ENCODE measurements around the gene LRRN4CL. TPM values are rescaled to one million over a fixed set of nuclear protein-coding genes. Genes with fewer than 3 reads are reported as not detected.
"Not testable (repeated sequence)": the region's sequence is repeated elsewhere in the genome, so short reads cannot be mapped to it uniquely, and the experiment has no call there.

LRRN4CL gene
- total RNA-seq, result under 1 TPM in 1 of 2 experiments, not detected in 1; 0.16 TPM

DNA sequence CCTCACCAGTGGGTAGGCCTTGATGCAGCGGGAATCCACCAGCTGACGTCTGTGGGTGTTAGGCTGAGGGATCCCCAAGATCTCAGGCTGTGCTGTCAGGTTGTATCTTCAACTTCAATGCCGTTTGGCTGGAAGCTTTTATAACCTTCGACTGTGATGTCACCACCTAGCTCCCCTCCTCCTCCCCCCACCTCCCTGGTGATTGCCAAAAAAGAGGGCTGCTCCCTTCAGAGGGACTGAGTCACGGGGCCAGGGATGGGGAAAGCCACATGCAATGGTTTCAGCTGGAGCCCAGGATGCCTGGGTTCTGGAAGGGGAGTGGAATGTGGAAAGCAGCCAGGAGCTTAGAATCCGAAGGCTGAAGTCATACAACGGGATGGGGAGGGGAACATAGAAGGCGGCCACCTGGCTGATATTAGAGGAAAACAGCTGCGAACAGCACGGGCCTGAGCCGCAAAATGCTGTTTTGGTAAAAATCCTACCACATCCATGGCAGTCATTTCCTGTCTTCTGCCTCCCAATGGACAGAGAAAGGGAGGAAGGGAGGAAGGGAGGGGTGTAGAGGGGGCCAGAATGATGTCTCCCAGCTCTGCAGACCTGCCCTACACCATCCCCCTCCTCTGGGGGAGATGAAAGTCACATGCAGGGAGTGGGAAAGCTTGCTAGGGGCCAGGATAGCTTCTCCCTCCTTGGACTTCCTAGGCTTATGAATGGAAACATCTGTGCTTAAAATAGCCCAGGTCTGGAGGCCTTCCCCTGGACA lies at the start of gene LRRN4CL:
Gene LRRN4CL (minus strand): TSS at position 110 of the 763 bp plus-strand sequence. CDS start 1,022 bp downstream, outside the sequence.
- Mint-ChIP-seq H3K27me3 (peaks cover 11% of the 10 kb centered on the region), H3K27ac (no peak within 1 kb of the TSS), H3K36me3 (ENCODE audit: low read depth) (peaks cover 19% of the 10 kb centered on the region), H3K4me1 (peaks cover under 1% of the 10 kb centered on the region), H3K9me3 (ENCODE audit: low read depth) (no peaks in the 10 kb centered on the region), H3K4me3 (no peak within 1 kb of the TSS)
- ATAC-seq (no peak), DNase-seq (no peak)
- ChIA-PET CTCF (interaction anchor here (0.6 to 2.3 kb wide), 7 partner anchors 9 to 295 kb away, joined by 3 to 12 read pairs (median 3); no protein-coding TSS in a partner anchor), POLR2A (interaction anchor here (0.5 to 1.1 kb wide), 3 partner anchors 151 to 1743 kb away, joined by 3 to 4 read pairs (median 3); no protein-coding TSS in a partner anchor)
- intact Hi-C loops (cut with DNase I, micrococcal nuclease), result loop anchor here (5.0 to 10.0 kb wide), 4 partner anchors 97 to 688 kb away; partner anchors contain the start of gene TUT1 (in 1 of the 2)

DNA sequence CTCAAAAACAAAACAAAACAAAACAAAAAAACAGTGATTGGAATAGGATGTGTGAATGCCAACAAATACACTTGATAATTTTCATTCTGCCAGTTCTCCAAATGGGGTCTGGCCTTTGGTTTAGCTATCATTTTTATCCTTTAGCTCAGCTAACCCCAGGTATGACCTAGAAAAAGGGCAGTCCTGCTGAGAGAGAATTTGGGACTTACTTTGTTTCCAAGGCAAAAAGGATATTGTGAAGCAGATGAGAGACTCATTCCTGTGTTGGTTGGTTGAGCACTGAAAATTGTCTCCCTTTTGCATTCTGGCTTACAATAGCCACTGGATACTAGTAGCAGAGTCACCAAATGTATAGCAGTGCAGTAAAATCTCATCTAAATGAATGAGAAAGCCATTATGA lies 47.9 kb upstream of the LRRN4CL start:
- Mint-ChIP-seq H3K27me3 (no peaks in the 10 kb centered on the region), H3K4me1 (peaks cover 7% of the 10 kb centered on the region), H3K9me3 (ENCODE audit: low read depth) (no peaks in the 10 kb centered on the region), H3K27ac (no peak overlapping the region), H3K36me3 (ENCODE audit: low read depth) (peaks cover 19% of the 10 kb centered on the region), H3K4me3 (no peak overlapping the region)
- no peak for DNase-seq
- intact Hi-C loops (cut with DNase I, micrococcal nuclease), result no loop called here
- no peak for ATAC-seq
- ChIA-PET POLR2A (interaction anchor here (0.7 to 1.0 kb wide), 2 partner anchors 16 to 94 kb away, joined by 3 read pairs; partner anchors contain the start of gene ZBTB3), CTCF (interaction anchor here (0.6 to 1.5 kb wide), 2 partner anchors 10 to 30 kb away, joined by 3 read pairs; partner anchors contain the start of genes GNG3, HNRNPUL2 and TTC9C)

DNA sequence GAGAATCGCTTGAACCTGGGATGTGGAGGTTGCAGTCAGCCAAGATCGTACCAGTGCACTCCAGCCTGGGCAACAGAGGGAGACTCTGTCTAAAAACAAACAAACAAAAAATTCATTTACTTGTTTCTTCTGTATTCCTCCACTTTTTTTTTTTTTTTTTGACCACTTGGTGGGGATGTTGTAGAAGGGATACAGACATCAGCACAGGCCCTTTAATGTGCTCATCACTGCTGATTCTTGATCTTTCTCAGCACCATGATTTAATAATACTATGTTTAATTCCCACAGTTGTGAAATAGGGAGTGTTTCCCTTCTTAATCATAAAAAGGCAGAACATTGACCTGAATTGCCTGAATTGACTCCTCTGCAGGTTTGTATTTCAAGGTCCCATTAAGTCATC lies 43.5 kb upstream of the LRRN4CL start:
- Mint-ChIP-seq H3K9me3 (ENCODE audit: low read depth) (no peaks in the 10 kb centered on the region), H3K4me1 (peaks cover 26% of the 10 kb centered on the region), H3K27me3 (no peaks in the 10 kb centered on the region), H3K36me3 (ENCODE audit: low read depth) (peaks cover 22% of the 10 kb centered on the region), H3K4me3 (no peak overlapping the region), H3K27ac (no peak overlapping the region)
- ChIA-PET CTCF (interaction anchor here (0.8 kb wide), 1 partner anchor 127 kb away, joined by 5 read pairs; no protein-coding TSS in a partner anchor), POLR2A (interaction anchor here (0.6 kb wide), 1 partner anchor 176 kb away, joined by 4 read pairs; no protein-coding TSS in a partner anchor)
- intact Hi-C loops (cut with DNase I, micrococcal nuclease), result no loop called here
- DNase-seq (no peak), ATAC-seq (no peak)

DNA sequence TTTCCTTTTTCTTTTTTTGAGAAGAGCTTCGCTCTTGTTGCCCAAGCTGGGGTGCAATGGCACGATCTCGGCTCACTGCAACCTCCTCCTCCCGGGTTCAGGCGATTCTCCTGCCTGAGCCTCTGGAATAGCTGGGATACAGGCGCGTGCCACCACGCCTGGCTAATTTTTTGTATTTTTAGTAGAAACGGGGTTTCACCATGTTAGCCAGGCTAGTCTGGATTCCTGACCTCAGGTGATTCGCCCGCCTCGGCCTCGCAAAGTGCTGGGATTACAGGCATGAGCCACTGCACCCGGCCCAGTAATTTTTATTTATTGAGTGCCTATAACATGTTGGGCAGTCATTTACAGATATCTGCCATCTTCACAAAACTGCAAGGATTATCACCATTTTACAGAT lies 40.7 kb upstream of the LRRN4CL start:
- CTCF ChIA-PET, result interaction anchor here (0.6 to 2.5 kb wide), 9 partner anchors 12 to 335 kb away, joined by 3 to 12 read pairs (median 3); partner anchors contain the start of gene ZBTB3
- peaks cover 35% of the 10 kb centered on the region for H3K36me3 Mint-ChIP-seq (ENCODE audit: low read depth)
- H3K27me3 Mint-ChIP-seq; DNase-seq; intact Hi-C loops (cut with DNase I, micrococcal nuclease); H3K9me3 Mint-ChIP-seq (ENCODE audit: low read depth); ATAC-seq: not testable (repeated sequence)
- peak overlapping the region; percentile 87 for H3K4me3 Mint-ChIP-seq
- peaks cover 26% of the 10 kb centered on the region for H3K4me1 Mint-ChIP-seq
- H3K27ac Mint-ChIP-seq, result peak overlapping the region; percentile 37
- POLR2A ChIA-PET, result interaction anchor here (0.6 to 3.5 kb wide), 3 partner anchors 21 to 139 kb away, joined by 3 to 32 read pairs (median 3); partner anchors contain the start of genes TUT1 and ZBTB3

DNA sequence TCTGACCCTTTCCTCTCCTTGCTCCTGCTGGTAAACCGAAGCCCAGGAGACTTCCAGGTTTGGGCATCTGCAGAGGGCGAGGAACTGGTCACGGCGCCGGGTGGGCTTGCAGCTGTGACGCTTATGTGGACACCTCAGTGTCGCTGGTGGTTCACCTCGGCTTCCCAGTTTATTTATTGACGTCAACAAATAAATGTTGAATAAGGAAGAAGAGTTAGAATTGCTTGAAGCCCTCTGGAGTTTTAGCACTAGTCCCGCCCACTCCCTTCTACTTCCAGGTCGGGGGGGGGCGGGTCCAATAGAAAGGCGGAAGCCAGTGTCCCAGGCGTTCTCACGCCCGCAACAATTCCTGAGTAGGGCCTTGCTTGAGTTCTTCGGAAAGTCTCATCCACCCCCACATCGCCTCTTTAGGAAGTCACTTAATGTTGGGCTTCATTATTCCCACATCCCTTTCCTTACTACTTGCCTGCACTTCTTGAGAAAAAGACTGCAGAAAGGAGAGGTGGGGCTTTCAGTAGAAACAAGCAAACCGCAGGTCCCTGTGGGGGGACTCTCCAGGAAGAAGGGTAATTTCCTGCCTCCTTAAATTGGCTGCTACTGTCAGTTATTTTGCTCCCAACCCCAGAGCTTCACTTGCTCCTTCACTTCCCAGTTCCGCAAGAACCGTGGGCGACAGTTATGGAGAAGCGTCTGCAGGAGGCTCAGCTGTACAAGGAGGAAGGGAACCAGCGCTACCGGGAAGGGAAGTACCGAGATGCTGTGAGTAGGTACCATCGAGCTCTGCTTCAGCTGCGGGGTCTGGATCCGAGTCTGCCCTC lies 39.0 kb upstream of the LRRN4CL start, which contains the start of gene TTC9C:
Gene TTC9C (plus strand): TSS at position 316 of the 818 bp plus-strand sequence. CDS start 363 bp downstream, at position 679.
- Mint-ChIP-seq H3K27ac (peak within 1 kb of the TSS; percentile 97), H3K36me3 (ENCODE audit: low read depth) (peaks cover 51% of the 10 kb centered on the region), H3K27me3 (no peaks in the 10 kb centered on the region), H3K9me3 (ENCODE audit: low read depth) (no peaks in the 10 kb centered on the region), H3K4me1 (peaks cover 41% of the 10 kb centered on the region), H3K4me3 (peak within 1 kb of the TSS; percentile 87)
- ATAC-seq, result peak; percentile 19
- intact Hi-C loops (cut with DNase I, micrococcal nuclease), result loop anchor here (1.0 to 5.0 kb wide), 8 partner anchors 26 to 1589 kb away; partner anchors contain the start of genes FEN1 (in 1 of the 2), LBHD1 (in 1 of the 2), POLR2G (in 1 of the 2) and PRDX5 (in 1 of the 2)
- peak; percentile 90 for DNase-seq
- CTCF ChIA-PET, result interaction anchor here (0.6 to 1.5 kb wide), 6 partner anchors 8 to 1145 kb away, joined by 3 to 4 read pairs (median 3); no protein-coding TSS in a partner anchor
- POLR2A ChIA-PET, result interaction anchor here (0.5 to 3.7 kb wide), 19 partner anchors 9 to 1477 kb away, joined by 3 to 69 read pairs (median 5); partner anchors contain the start of genes C11orf98, CSKMT, CYB561A3 and INTS5

DNA sequence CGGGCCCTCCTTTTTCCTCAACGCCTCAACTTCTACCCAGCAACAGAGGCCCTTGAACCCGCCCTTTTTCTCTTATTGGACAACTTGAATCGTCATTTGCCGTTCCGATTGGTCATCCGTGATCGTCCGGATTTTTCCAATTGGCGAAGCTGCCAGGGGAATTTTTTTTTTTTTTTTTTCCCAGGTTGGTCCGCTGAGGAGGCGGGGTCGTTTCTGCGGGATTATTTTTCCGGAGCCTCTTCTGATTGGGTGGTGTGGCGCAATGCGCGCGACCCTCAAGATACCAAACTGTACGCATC lies 38.5 kb upstream of the LRRN4CL start:
- peaks cover 52% of the 10 kb centered on the region for H3K36me3 Mint-ChIP-seq (ENCODE audit: low read depth)

DNA sequence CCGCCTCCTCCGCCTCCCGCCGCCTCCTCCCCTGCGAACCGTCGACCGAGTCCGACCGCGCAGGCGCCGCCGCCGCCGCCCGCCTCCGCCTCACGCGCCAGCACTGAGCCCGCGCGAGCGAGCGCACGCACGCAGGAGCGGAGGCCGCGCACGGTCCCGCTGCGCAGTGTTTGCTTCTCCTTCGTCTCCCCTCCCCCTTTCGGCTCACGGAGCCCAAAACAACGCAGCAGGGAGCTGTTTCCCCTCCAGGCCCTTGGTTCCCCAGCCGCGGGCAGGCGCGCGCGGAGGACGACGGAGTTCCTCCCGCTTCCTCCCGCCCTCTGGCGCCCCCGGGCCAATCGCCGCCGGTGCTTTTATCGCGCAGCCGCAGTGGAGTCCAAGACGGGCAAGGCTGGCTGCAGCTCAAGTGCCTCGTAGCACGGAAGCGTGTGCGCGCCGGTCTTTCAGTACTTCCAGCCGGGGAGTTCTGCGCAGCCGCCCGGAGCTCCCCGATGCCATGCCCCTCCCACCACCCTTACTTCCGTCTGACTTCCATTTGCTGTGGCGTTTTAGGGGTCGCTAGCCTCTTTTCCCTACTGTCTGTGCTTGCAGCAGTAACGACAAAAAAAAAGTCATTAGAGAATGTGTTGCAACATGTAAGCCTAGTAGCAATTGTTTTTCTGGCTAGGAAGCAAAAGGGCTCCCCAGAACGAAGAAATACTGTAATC lies 38.0 kb upstream of the LRRN4CL start, which contains the start of gene HNRNPUL2:
Gene HNRNPUL2 (minus strand): TSS at position 293 of the 707 bp plus-strand sequence. CDS start 301 bp downstream, outside the sequence.
- ChIA-PET CTCF (interaction anchor here (0.7 to 1.6 kb wide), 18 partner anchors 10 to 303 kb away, joined by 3 to 10 read pairs (median 4); partner anchors contain the start of genes POLR2G, TUT1 and ZBTB3), POLR2A (interaction anchor here (0.6 to 3.7 kb wide), 32 partner anchors 8 to 1393 kb away, joined by 3 to 69 read pairs (median 4); partner anchors contain the start of genes C11orf98, CSKMT, CYB561A3 and EEF1G)
- Mint-ChIP-seq H3K36me3 (ENCODE audit: low read depth) (peaks cover 57% of the 10 kb centered on the region), H3K27me3 (no peaks in the 10 kb centered on the region), H3K27ac (peak within 1 kb of the TSS; percentile 97), H3K9me3 (ENCODE audit: low read depth) (no peaks in the 10 kb centered on the region), H3K4me3 (peak within 1 kb of the TSS; percentile 87), H3K4me1 (peaks cover 39% of the 10 kb centered on the region)
- DNase-seq (peak; percentile 99), ATAC-seq (peak; percentile 89)
- intact Hi-C loops (cut with DNase I, micrococcal nuclease), result loop anchor here (1.0 to 5.0 kb wide), 22 partner anchors 18 to 1590 kb away; partner anchors contain the start of genes TMEM179B (in 2 of the 2), UQCC3 (in 2 of the 2), C11orf98 (in 1 of the 2) and CSKMT (in 1 of the 2)

More for the DNA sequence above, 38.5 kb upstream of the LRRN4CL start:
- CTCF ChIA-PET, result interaction anchor here (0.7 to 1.6 kb wide), 15 partner anchors 9 to 303 kb away, joined by 3 to 10 read pairs (median 4); partner anchors contain the start of genes POLR2G, TUT1 and ZBTB3
- intact Hi-C loops (cut with DNase I, micrococcal nuclease), result loop anchor here (1.0 to 5.0 kb wide), 24 partner anchors 19 to 1589 kb away; partner anchors contain the start of genes POLR2G (in 2 of the 2), TMEM179B (in 2 of the 2), UQCC3 (in 2 of the 2) and ZBTB3 (in 2 of the 2)
- Mint-ChIP-seq H3K9me3 (ENCODE audit: low read depth) (no peaks in the 10 kb centered on the region), H3K27me3 (no peaks in the 10 kb centered on the region), H3K27ac (peak overlapping the region; percentile 97), H3K4me1 (peaks cover 37% of the 10 kb centered on the region), H3K4me3 (peak overlapping the region; percentile 87)
- POLR2A ChIA-PET, result interaction anchor here (0.6 to 3.7 kb wide), 29 partner anchors 9 to 1394 kb away, joined by 3 to 69 read pairs (median 4); partner anchors contain the start of genes C11orf98, CSKMT, CYB561A3 and EEF1G
- DNase-seq, result peak; percentile 88
- ATAC-seq, result peak; percentile 67

DNA sequence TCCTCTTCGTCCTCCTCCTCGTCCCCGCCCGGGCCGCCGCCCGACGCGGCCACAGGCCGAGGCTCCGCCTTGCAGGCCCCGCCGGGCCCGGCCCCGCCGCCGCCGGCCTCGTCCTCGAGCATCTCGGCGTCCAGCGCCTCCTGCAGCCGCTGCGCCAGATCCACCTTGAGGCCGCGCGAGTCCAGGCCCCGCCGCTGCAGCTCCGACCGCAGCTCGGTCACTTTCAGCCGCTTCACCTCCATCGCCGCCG lies 37.5 kb upstream of the LRRN4CL start:
- peaks cover 61% of the 10 kb centered on the region for H3K36me3 Mint-ChIP-seq (ENCODE audit: low read depth)
- intact Hi-C loops (cut with DNase I, micrococcal nuclease), result loop anchor here (1.0 to 5.0 kb wide), 22 partner anchors 18 to 1590 kb away; partner anchors contain the start of genes TMEM179B (in 2 of the 2), UQCC3 (in 2 of the 2), C11orf98 (in 1 of the 2) and CSKMT (in 1 of the 2)
- CTCF ChIA-PET, result interaction anchor here (0.7 to 1.6 kb wide), 13 partner anchors 10 to 135 kb away, joined by 3 to 10 read pairs (median 4); partner anchors contain the start of genes POLR2G, TUT1 and ZBTB3
- ATAC-seq (no peak), DNase-seq (no peak)
- H3K27ac Mint-ChIP-seq, result peak overlapping the region; percentile 97
- peak overlapping the region; percentile 87 for H3K4me3 Mint-ChIP-seq
- H3K27me3 Mint-ChIP-seq, result no peaks in the 10 kb centered on the region
- H3K9me3 Mint-ChIP-seq (ENCODE audit: low read depth), result no peaks in the 10 kb centered on the region
- POLR2A ChIA-PET, result interaction anchor here (0.8 to 3.7 kb wide), 22 partner anchors 14 to 166 kb away, joined by 3 to 69 read pairs (median 8); partner anchors contain the start of genes C11orf98, CSKMT, EEF1G and INTS5
- peaks cover 44% of the 10 kb centered on the region for H3K4me1 Mint-ChIP-seq

DNA sequence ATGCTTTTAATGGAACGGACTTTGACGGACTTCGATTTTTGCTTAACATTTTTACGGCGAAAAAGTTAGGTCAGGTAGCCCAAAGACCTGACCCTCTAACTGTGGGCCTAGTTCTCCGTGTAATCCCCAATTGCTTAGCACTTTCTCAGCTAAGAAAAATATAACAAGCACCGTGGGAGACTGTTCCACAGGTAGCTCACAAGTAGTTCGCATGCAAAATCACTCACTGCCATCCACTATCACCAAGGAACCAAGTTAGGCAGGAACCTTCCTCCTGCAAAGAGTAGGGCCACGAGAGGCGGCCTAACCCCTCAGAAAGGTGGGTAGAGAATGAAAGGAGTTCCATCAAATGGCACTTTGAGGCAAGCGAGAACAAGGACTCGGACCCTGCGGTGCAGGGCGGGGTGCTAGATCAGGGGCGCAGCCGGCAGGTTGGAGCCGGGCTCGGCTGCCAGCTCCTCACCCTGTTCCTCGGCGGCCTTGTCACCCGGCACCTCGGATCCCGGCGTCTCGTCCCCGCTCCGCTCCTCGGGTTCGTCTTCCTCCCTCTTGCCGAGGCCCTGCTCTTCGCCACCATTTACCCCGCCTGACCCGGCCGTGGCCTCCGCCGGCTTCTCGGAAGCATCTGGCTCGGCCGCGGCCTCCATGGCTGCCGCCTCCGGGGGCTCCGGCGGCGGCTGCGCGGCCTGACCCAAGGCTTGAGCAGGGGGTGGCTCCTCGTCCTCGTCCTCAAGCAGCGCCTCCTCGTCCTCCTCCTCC lies 37.0 kb upstream of the LRRN4CL start:
- ChIA-PET CTCF (interaction anchor here (1.2 to 1.6 kb wide), 6 partner anchors 15 to 132 kb away, joined by 3 to 10 read pairs (median 4); partner anchors contain the start of genes POLR2G and ZBTB3), POLR2A (interaction anchor here (0.7 to 3.7 kb wide), 14 partner anchors 45 to 152 kb away, joined by 3 to 69 read pairs (median 10); partner anchors contain the start of genes C11orf98, CSKMT, EEF1G and LBHD1)
- peak; percentile 47 for DNase-seq
- Mint-ChIP-seq H3K27me3 (no peaks in the 10 kb centered on the region), H3K4me3 (peak overlapping the region; percentile 87), H3K36me3 (ENCODE audit: low read depth) (peaks cover 64% of the 10 kb centered on the region), H3K9me3 (ENCODE audit: low read depth) (no peaks in the 10 kb centered on the region), H3K4me1 (peaks cover 42% of the 10 kb centered on the region), H3K27ac (peak overlapping the region; percentile 91)
- intact Hi-C loops (cut with DNase I, micrococcal nuclease), result loop anchor here (2.0 to 5.0 kb wide), 5 partner anchors 54 to 1591 kb away; partner anchors contain the start of genes FEN1 (in 1 of the 2), LBHD1 (in 1 of the 2), PRDX5 (in 1 of the 2) and STIP1 (in 1 of the 2)
- ATAC-seq, result no peak
